ENCODE results near the gene TAF11.
"Not testable (repeated sequence)": the region's sequence is repeated elsewhere in the genome, so short reads cannot be mapped to it uniquely, and the experiment has no call there.

The TAF11 gene

GRCh38 chr6:34860776-34861175, 27.1 kb downstream of the TAF11 start:
- no peak for DNase-seq

- no peak for DNase-seq
Observed at GRCh38 chr6:34859951-34860350, 27.9 kb downstream of the TAF11 start.

DNA sequence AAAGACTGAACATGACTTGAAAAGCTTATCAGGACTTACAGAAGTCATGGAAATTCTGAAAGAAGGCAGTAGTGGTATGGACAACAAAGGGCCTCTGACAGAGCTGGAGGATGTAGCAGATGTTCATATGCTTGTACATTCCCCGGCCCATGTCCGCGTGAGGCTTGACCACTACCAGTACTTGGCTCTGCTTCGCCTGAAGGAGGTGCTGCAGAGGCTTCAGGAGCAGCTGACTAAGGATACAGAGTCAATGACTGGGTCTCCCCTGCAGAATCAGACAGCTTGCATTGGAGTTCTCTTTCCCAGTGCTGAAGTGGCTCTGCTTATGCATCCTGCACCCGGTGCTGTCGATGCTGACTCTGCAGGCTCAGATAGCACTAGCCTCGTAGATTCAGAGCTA, 29.2 kb downstream of the TAF11 start:
- no peak for DNase-seq

DNA sequence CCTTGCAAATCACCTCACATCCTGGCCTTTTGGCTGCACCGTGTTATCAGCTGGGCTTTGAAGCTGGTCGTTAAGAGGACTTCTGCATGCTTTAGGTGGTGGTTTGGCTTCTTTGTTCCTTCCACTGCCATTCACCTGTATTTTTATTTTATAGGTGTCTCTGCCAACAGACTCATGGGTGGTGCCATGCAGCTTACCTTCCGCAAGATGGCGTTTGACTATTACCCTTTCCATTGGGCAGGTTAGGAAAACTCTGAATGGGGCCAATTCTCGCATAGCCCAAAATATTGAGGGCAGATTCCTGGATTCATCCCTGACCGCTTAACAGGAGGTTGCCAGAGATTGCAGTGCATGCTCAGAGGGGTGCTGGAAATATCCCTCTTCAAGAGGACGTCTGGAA, 32.4 kb downstream of the TAF11 start:
- DNase-seq = no peak

GRCh38 chr6:34852406-34853085, 35.3 kb downstream of the TAF11 start:
- DNase-seq = peak; percentile 21

- DNase-seq = no peak
Observed at GRCh38 chr6:34851361-34851760, 36.5 kb downstream of the TAF11 start.

DNA sequence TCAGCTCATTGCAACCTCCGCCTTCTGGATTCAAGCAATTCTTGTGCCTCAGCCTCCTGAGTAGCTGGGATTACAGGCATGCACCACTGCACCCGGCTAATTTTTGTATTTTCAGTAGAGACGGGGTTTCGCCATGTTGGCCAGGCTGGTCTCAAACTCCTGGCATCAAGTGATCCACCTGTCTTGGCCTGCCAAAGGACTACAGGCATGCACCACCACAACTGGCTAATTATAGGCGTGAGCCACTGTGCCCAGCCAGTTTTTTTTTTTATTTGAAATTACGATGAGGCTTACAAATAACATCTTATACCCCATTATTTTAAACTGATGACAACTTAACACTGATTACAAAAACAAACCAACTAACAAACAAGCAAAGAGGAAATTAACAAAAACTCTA, 38.8 kb downstream of the TAF11 start:
- DNase-seq = not testable (repeated sequence)

- DNase-seq = peak; percentile 10
Observed at GRCh38 chr6:34839666-34840352, 48.0 kb downstream of the TAF11 start.

- DNase-seq = no peak
Observed at GRCh38 chr6:34837528-34837927, 50.3 kb downstream of the TAF11 start.

GRCh38 chr6:34836451-34836850, 51.4 kb downstream of the TAF11 start:
- no peak for DNase-seq

DNA sequence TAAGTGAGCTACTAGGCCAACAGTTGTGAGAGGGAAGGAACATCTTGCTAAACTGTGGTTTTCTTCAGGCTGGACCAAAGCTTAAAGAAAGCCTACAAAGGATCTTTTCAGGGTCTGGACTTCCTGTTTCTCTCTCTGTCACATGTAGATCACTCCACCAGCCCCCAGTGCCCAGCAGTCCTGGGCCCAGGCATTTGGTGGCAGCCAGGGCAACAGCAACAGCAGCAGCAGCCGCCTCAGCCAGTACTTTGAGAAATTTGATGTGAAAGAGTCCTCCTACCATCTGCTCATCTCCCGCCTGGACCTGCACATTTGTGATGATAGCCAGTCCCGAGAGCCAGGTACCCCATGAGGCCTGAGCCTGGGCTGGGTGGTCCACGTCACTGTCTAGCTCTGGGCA, 51.8 kb downstream of the TAF11 start:
- DNase-seq = no peak

DNA sequence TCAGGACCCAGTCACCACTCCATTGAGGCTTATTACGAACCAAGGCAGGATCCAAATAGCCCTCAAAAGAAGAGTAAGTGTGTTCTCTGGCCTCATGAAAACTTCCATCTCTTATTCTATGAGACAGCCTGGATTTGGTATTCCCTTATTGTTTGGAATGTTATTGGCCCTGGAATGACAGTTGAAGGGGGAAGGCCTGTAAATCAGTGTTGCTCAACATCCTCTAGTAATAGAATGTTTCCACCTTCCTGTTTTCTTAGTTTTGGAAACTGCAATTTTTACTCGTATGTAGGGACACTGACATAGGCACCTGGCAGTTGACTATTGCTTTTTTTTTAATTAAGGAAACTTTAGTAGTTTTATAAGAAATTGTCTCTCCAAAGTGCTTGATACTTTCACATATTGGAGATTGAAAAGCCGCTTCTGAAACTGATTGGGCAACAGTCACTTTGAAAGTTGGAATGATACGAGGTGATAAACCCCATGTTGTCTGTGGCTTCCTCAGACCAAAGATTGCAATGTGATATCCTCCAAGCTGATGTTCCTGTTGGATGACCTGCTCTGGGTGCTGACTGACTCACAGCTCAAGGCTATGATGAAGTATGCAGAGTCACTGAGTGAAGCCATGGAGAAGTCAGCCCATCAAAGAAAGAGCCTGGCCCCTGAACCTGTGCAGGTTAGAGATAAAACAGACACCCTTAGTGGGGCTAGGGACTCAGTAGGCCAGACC, 52.9 kb downstream of the TAF11 start:
- peak; percentile 19 for DNase-seq

- DNase-seq = no peak
Observed at GRCh38 chr6:34832942-34833341, 54.9 kb downstream of the TAF11 start.

GRCh38 chr6:34829137-34829536, 58.7 kb downstream of the TAF11 start:
- no peak for DNase-seq
